Vagina (tissue), 2 donors: ENCODE results near the gene BRD3OS. TPM values are rescaled to one million over a fixed set of nuclear protein-coding genes. Genes with fewer than 3 reads are reported as not detected.
A peak's percentile ranks its signal among the peaks of the same experiment; 100 is the strongest.

Experiments used
- DNase-seq, 2 donors: peaks; one replicate each; pipeline ENCODE4 v3.0.0-alpha.2; 2017; ENCODE audit errors: extremely low spot score in 2 of 2
- H3K27ac ChIP-seq: fragments of 200-600 bp; sonication (generic); one replicate; pipeline ENCODE4 v1.5.1; 2019
- H3K27me3 ChIP-seq: fragments of 200-600 bp; sonication (generic); one replicate; pipeline ENCODE4 v1.5.1; 2019
- H3K36me3 ChIP-seq, 2 donors: fragments of 200-600 bp; sonication (generic); one replicate each; pipeline ENCODE4 v1.5.1; 2017 to 2019
- H3K4me1 ChIP-seq: fragments of 200-600 bp; sonication (generic); one replicate; pipeline ENCODE4 v1.5.1; 2019
- H3K4me3 ChIP-seq, 2 donors: fragments of 200-600 bp; sonication (generic); 1 replicate in 1 of 2; 2 replicates in 1 of 2; pipeline ENCODE4 v1.5.1; 2016 to 2019
- H3K9me3 ChIP-seq: fragments of 200-600 bp; sonication (generic); one replicate; pipeline ENCODE4 v1.5.1; 2019
- POLR2A ChIP-seq, 2 donors: fragments of 450-650 bp; IDR thresholded peaks; one replicate each; pipeline ENCODE4 v1.6.1; 2017; ENCODE audit warnings: antibody characterized with exemption in 2 of 2, mild to moderate bottlenecking in 2 of 2, moderate library complexity in 2 of 2
- POLR2AphosphoS5 ChIP-seq, 2 donors: sonication (generic); formaldehyde crosslinking; IDR thresholded peaks; one replicate each; pipeline ENCODE4 v1.9.0; 2017; ENCODE audit warnings: antibody characterized with exemption in 2 of 2, mild to moderate bottlenecking in 2 of 2, low read depth in 1 of 2; ENCODE audit not compliant: insufficient read depth in 1 of 2
- intact Hi-C: fragments of 100-400 bp; cut with DNase I; formaldehyde crosslinking; loops from one replicate; pipeline ENCODE4 v1.15.1; 2023
- total RNA-seq: library from RNA; depleted of rRNA; stranded (reverse); fragments of >200 nt; gene quantifications from one replicate; pipeline ENCODE4 v1.2.3, GENCODE V29; 2016
- TF ChIP-seq, protein P1 (sequence below), 3 experiments: fragments of 450-650 bp in 2 of 3; fragments of 200-600 bp in 1 of 3; sonication (generic) in 1 of 3; IDR thresholded peaks; one replicate each; pipeline ENCODE4 v1.5.1; 2017 to 2019; ENCODE audit warnings: antibody characterized with exemption in 3 of 3, mild to moderate bottlenecking in 2 of 3, moderate library complexity in 2 of 3

The BRD3OS gene
- total RNA-seq, 1 donor from 2014 or later, result 13.0 TPM

DNA sequence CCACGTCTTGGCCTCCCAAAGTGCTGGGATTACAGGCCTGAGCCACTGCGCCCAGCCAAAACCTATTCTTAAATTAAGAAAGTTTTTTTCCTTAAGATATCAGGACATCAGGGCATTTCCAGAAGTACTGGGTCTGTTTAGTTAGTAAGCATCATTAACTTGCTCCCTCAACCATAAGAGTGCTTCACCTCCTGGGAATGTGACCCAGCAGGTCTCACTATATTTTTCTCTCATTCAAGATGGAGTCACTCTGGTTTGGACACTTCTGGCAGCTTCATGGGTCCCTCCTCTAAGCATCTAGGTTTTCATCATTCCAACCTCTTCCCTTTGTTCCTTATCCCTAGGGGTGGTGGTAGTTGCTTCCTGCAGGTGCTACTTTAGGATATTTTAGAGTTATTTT is 10.3 kb upstream of the BRD3OS start:
- DNase-seq, result no peak
- Histone ChIP-seq H3K9me3 (no peaks in the 10 kb centered on the region), H3K27ac (no peak overlapping the region), H3K4me1 (no peaks in the 10 kb centered on the region), H3K4me3 (no peak overlapping the region), H3K27me3 (no peaks in the 10 kb centered on the region), H3K36me3 (no peaks in the 10 kb centered on the region)
- intact Hi-C loops, result no loop called here
- TF ChIP-seq, protein P1, sequence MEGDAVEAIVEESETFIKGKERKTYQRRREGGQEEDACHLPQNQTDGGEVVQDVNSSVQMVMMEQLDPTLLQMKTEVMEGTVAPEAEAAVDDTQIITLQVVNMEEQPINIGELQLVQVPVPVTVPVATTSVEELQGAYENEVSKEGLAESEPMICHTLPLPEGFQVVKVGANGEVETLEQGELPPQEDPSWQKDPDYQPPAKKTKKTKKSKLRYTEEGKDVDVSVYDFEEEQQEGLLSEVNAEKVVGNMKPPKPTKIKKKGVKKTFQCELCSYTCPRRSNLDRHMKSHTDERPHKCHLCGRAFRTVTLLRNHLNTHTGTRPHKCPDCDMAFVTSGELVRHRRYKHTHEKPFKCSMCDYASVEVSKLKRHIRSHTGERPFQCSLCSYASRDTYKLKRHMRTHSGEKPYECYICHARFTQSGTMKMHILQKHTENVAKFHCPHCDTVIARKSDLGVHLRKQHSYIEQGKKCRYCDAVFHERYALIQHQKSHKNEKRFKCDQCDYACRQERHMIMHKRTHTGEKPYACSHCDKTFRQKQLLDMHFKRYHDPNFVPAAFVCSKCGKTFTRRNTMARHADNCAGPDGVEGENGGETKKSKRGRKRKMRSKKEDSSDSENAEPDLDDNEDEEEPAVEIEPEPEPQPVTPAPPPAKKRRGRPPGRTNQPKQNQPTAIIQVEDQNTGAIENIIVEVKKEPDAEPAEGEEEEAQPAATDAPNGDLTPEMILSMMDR (IDR thresholded peaks at IDR 0.05), result no peak
- TF ChIP-seq POLR2AphosphoS5 (IDR thresholded peaks at IDR 0.05; ENCODE audit: insufficient read depth in 1 of 2, low read depth in 1 of 2), result no peak
- no peak for TF ChIP-seq POLR2A (IDR thresholded peaks at IDR 0.05)

DNA sequence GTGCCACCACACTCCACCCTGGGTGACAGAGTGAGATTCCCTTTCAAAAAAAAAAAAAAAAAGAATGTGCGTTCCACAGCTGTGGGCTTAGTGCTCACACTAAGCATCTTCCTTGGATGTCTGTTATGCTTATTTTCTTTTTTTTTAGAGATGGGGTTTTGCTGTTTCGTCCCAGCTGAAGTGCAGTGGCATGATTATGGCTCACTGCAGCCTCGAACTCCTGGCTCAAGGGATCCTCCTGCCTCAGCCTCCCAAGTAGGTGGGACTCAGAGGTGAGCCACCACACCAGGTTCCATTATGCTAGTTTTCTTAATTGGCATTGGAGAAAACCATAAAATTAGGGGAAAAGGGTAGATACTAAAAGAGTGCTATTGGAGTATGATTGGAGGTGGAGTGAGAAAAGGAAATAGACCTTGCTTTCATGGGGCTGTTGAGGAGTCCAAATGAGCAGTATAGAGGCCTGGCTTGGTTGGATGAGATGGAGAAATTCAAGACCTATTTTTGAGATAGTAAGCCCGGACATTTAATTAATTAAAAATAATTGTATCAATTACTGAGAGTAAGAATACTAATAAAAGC is 978 bp upstream of the BRD3OS start:
- Histone ChIP-seq H3K9me3 (no peaks in the 10 kb centered on the region), H3K4me3 (peak overlapping the region; percentile 28 to 75), H3K27ac (no peak overlapping the region), H3K4me1 (peaks cover 16% of the 10 kb centered on the region), H3K36me3 (no peaks in the 10 kb centered on the region), H3K27me3 (no peaks in the 10 kb centered on the region)
- TF ChIP-seq, protein P1 (IDR thresholded peaks at IDR 0.05), result no peak
- no peak for TF ChIP-seq POLR2AphosphoS5 (IDR thresholded peaks at IDR 0.05; ENCODE audit: insufficient read depth in 1 of 2, low read depth in 1 of 2)
- TF ChIP-seq POLR2A (IDR thresholded peaks at IDR 0.05), result no peak
- no peak for DNase-seq
- intact Hi-C loops, result no loop called here

DNA sequence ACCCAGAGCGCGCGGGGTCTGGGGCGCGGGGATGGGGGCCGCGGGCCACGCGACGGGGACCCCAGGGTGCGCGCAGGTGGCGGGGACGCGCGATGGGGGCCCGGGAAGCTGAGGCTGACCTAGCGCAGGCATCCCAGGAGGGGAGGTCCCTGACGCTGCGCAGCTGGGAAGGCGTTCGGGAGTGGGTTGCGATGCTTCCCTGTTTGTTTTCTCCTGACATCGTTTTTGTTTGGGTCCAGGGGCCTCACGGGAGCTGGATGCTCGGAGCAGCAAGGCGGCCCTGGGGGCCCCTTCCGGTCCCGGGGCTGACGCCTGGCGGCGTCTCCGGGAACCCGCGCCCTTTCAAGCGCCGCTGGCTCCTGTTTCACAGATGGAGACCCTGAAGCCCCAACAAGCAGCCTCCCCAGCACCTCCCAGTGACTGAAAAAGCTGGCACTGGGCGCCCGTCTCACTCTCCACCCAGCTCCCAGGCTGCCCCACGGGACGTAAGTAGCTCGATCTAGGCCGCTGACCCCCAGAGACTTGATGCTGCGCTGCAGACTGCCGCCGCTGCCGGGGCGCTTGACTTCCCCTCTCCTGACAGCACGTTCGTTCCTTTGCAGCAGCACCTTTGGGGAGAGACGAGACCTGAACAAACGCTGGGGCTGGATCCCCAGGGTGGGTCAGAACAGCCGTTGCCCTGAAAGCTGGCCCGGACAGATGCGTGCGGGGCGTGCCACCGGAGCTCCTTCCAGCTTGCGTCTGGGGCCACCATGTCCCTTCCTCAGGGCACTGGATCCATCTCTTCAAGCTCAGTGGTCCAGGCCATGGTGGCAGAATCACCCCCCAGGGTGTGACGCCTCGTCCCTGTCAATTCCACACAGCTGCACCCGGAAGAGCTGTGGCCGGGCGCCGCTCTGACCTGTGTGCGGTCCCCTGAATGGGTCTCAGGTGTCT is 593 bp downstream of the BRD3OS start:
- peak overlapping the region; percentile 54 for H3K27ac ChIP-seq
- peak overlapping the region; percentile 75 to 96 for H3K4me3 ChIP-seq
- intact Hi-C loops, result no loop called here
- TF ChIP-seq POLR2A (IDR thresholded peaks at IDR 0.05) (no peak), POLR2AphosphoS5 (IDR thresholded peaks at IDR 0.05; ENCODE audit: insufficient read depth in 1 of 2, low read depth in 1 of 2) (no peak)
- TF ChIP-seq, protein P1 (IDR thresholded peaks at IDR 0.05), result no peak
- no peaks in the 10 kb centered on the region for H3K27me3 ChIP-seq
- no peak for DNase-seq
- peaks cover 16% of the 10 kb centered on the region for H3K4me1 ChIP-seq
- H3K36me3 ChIP-seq, result no peaks in the 10 kb centered on the region
- no peaks in the 10 kb centered on the region for H3K9me3 ChIP-seq

DNA sequence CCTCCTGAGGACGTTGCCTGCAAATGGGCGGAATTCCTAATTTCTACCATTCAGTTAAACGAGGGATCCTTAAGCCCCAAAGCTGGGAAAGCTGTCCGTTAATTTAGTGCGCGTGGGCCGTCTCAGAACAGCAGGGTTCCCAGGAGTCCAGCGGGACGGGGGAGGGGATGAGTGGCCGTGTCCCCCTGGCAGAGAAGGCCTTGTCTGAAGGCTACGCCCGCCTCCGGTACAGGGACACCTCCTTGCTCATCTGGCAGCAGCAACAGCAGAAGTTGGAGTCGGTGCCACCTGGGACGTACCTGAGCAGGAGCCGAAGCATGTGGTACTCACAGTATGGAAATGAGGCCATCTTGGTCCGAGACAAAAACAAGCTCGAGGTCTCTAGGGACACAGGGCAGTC is 1.3 kb downstream of the BRD3OS start:
- no peak for DNase-seq
- Histone ChIP-seq H3K4me3 (peak overlapping the region in 1 of 2 donors; percentile 96), H3K36me3 (peaks cover 0 to 7% of the 10 kb centered on the region in 2 donors), H3K27me3 (no peaks in the 10 kb centered on the region), H3K9me3 (no peaks in the 10 kb centered on the region), H3K4me1 (peaks cover 16% of the 10 kb centered on the region), H3K27ac (no peak overlapping the region)
- TF ChIP-seq POLR2A (IDR thresholded peaks at IDR 0.05), result no peak
- no peak for TF ChIP-seq POLR2AphosphoS5 (IDR thresholded peaks at IDR 0.05; ENCODE audit: insufficient read depth in 1 of 2, low read depth in 1 of 2)
- TF ChIP-seq, protein P1 (IDR thresholded peaks at IDR 0.05), result no peak
- intact Hi-C loops, result no loop called here

DNA sequence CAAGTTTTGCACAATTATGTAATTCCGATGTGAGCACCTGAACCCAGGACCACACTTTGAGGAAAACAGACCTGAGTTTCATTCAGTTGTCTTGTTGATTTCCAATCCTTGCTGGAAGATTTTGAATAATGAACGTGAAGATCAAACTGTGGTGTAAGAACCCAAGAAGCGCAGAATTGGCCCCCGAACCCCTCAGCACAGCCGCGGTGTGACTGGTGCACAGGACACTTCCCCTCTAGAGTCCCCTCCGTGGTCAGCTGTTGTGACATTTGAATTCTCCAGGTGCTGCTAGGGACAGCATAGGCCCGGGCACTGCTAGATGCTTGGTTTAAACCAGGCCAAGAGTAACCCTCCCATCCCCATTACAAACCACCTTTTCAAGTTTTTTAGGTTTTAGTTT is 1.7 kb downstream of the BRD3OS start:
- Histone ChIP-seq H3K27ac (no peak overlapping the region), H3K9me3 (no peaks in the 10 kb centered on the region), H3K4me3 (no peak overlapping the region), H3K4me1 (peaks cover 16% of the 10 kb centered on the region), H3K27me3 (no peaks in the 10 kb centered on the region), H3K36me3 (peaks cover 0 to 11% of the 10 kb centered on the region in 2 donors)
- no peak for DNase-seq
- intact Hi-C loops, result no loop called here
- no peak for TF ChIP-seq POLR2AphosphoS5 (IDR thresholded peaks at IDR 0.05; ENCODE audit: insufficient read depth in 1 of 2, low read depth in 1 of 2)
- TF ChIP-seq, protein P1 (IDR thresholded peaks at IDR 0.05), result no peak
- TF ChIP-seq POLR2A (IDR thresholded peaks at IDR 0.05), result no peak
